Stomach (tissue), 4 donors: ENCODE results near the gene TNFRSF1B.

Experiments
- CTCF ChIP-seq, 7 experiments: fragments of 450-650 bp in 4 of 7; fragments of 200-600 bp in 3 of 7; sonication (generic) in 3 of 7; IDR thresholded peaks; one replicate each; pipeline ENCODE4 v1.5.1; 2016 to 2019; ENCODE audit warnings: antibody characterized with exemption in 7 of 7, control low read depth in 2 of 7, mild to moderate bottlenecking in 1 of 7
- POLR2A ChIP-seq, 4 donors: fragments of 450-650 bp; IDR thresholded peaks; one replicate each; pipeline ENCODE4 v1.6.1; 2016; ENCODE audit warnings: antibody characterized with exemption in 4 of 4, control low read depth in 2 of 4, mild to moderate bottlenecking in 1 of 4, moderate library complexity in 1 of 4
- POLR2AphosphoS5 ChIP-seq, 3 donors: sonication (generic); formaldehyde crosslinking; IDR thresholded peaks; one replicate each; pipeline ENCODE4 v1.6.1; 2016; ENCODE audit warnings: antibody characterized with exemption in 3 of 3

GRCh38 chr1:12231276-12231595 lies 64.4 kb downstream of the TNFRSF1B start:
- TF ChIP-seq CTCF (IDR thresholded peaks at IDR 0.05) = no peak
- TF ChIP-seq POLR2A (IDR thresholded peaks at IDR 0.05) = no peak
- TF ChIP-seq POLR2AphosphoS5 (IDR thresholded peaks at IDR 0.05) = no peak
